Left ventricle myocardium superior (tissue), 1 donor: ENCODE results near the gene IRS1. TPM values are rescaled to one million over a fixed set of nuclear protein-coding genes. Genes with fewer than 3 reads are reported as not detected.
A peak's percentile ranks its signal among the peaks of the same experiment; 100 is the strongest.

Source experiments
- ATAC-seq: fragments of 200-7000 bp; cut with Tn5 transposase; one replicate; pipeline ENCODE4 v1.9.1; 2020; ENCODE audit warnings: mild to moderate bottlenecking, moderate library complexity
- DNase-seq: peaks from one replicate; pipeline ENCODE4 v3.0.0-alpha.2; 2020
- intact Hi-C: fragments of 100-400 bp; cut with micrococcal nuclease; formaldehyde crosslinking; loops from one replicate; pipeline ENCODE4 v1.11.0; 2022
- total RNA-seq: library from RNA; stranded (reverse); fragmentation: NEBNext Ultra II Directional; extraction: Animal tissue kit (Norgen Biotek cat#: 25700); gene quantifications from one replicate; pipeline ENCODE4 v1.2.1, GENCODE V29; 2021
- donor health status: DM: no; HTN: yes; CAD: no; lungs with severe emphysema.

The IRS1 gene
- total RNA-seq, 1 donor from 2014 or later, result 24.1 TPM

GRCh38 chr2:226707499-226707898, 92.1 kb downstream of the IRS1 start:
- no peak for ATAC-seq
- no peak for DNase-seq
- intact Hi-C loops, result no loop called here

- ATAC-seq, result no peak
Measured at GRCh38 chr2:226705965-226706364, 93.7 kb downstream of the IRS1 start.

GRCh38 chr2:226705133-226705886, 94.3 kb downstream of the IRS1 start:
- intact Hi-C loops, result no loop called here
- no peak for ATAC-seq
- DNase-seq, result no peak

More at GRCh38 chr2:226705965-226706364, 93.7 kb downstream of the IRS1 start:
- DNase-seq, result no peak
- intact Hi-C loops, result no loop called here

GRCh38 chr2:226703514-226703913, 96.1 kb downstream of the IRS1 start:
- no peak for DNase-seq
- intact Hi-C loops, result no loop called here
- ATAC-seq, result no peak

- no peak for ATAC-seq
- intact Hi-C loops, result no loop called here
Measured at GRCh38 chr2:226702376-226702775, 97.2 kb downstream of the IRS1 start.

GRCh38 chr2:226701052-226701451, 98.6 kb downstream of the IRS1 start:
- no peak for DNase-seq
- intact Hi-C loops, result no loop called here
- ATAC-seq, result no peak

More at GRCh38 chr2:226702376-226702775, 97.2 kb downstream of the IRS1 start:
- DNase-seq, result no peak

- intact Hi-C loops, result no loop called here
Measured at GRCh38 chr2:226699321-226699720, 100.3 kb downstream of the IRS1 start.

GRCh38 chr2:226698671-226699070, 100.9 kb downstream of the IRS1 start:
- DNase-seq, result no peak
- ATAC-seq, result peak; percentile 64
- intact Hi-C loops, result no loop called here

More at GRCh38 chr2:226699321-226699720, 100.3 kb downstream of the IRS1 start:
- ATAC-seq, result peak; percentile 96
- peak; percentile 84 for DNase-seq

GRCh38 chr2:226694586-226695284, 104.9 kb downstream of the IRS1 start:
- ATAC-seq, result no peak
- no peak for DNase-seq
- intact Hi-C loops, result no loop called here

GRCh38 chr2:226694149-226694548, 105.5 kb downstream of the IRS1 start:
- intact Hi-C loops, result no loop called here
- ATAC-seq (no peak), DNase-seq (no peak)

- ATAC-seq (peak; percentile 51), DNase-seq (no peak)
- intact Hi-C loops, result no loop called here
Measured at GRCh38 chr2:226693521-226693920, 106.1 kb downstream of the IRS1 start.

GRCh38 chr2:226692521-226693126, 107.0 kb downstream of the IRS1 start:
- ATAC-seq, result no peak
- DNase-seq, result no peak
- intact Hi-C loops, result no loop called here

GRCh38 chr2:226691255-226691654, 108.4 kb downstream of the IRS1 start:
- intact Hi-C loops, result no loop called here
- no peak for DNase-seq
- ATAC-seq, result no peak

GRCh38 chr2:226690461-226691024, 109.1 kb downstream of the IRS1 start:
- ATAC-seq (peak; percentile 71), DNase-seq (no peak)
- intact Hi-C loops, result no loop called here

- intact Hi-C loops, result no loop called here
- ATAC-seq, result no peak
- no peak for DNase-seq
Measured at GRCh38 chr2:226687641-226688253, 111.9 kb downstream of the IRS1 start.

- intact Hi-C loops, result no loop called here
- ATAC-seq, result no peak
Measured at GRCh38 chr2:226684563-226684959, 115.1 kb downstream of the IRS1 start.

GRCh38 chr2:226683944-226684562, 115.6 kb downstream of the IRS1 start:
- intact Hi-C loops, result no loop called here
- DNase-seq, result no peak
- ATAC-seq, result peak; percentile 93

More at GRCh38 chr2:226684563-226684959, 115.1 kb downstream of the IRS1 start:
- no peak for DNase-seq

- ATAC-seq (no peak), DNase-seq (no peak)
- intact Hi-C loops, result no loop called here
Measured at GRCh38 chr2:226683196-226683595, 116.4 kb downstream of the IRS1 start.
